ENCODE data around the gene DCST2.
A peak's percentile ranks its signal among the peaks of the same experiment; 100 is the strongest.

DCST2 gene

GRCh38 chr1:155061381-155062150 lies 28.0 kb upstream of the DCST2 start:
- Histone ChIP-seq H3K27me3 (ENCODE audit: control insufficient read depth, insufficient read depth, low read length) (no peaks in the 10 kb centered on the region), H3K9me3 (ENCODE audit: control insufficient read depth, low read length) (no peaks in the 10 kb centered on the region), H3K4me1 (peaks cover 8% of the 10 kb centered on the region), H3K79me2 (no peaks in the 10 kb centered on the region), H2AFZ (no peak overlapping the region), H3K4me2 (ENCODE audit: low read length) (peak overlapping the region; percentile 61), H3K4me3 (ENCODE audit: low read depth, low read length) (no peak overlapping the region), H3K27ac (no peak overlapping the region), H3K36me3 (ENCODE audit: control insufficient read depth, insufficient read depth, low read length) (no peaks in the 10 kb centered on the region), H3K9ac (no peak overlapping the region)
- peak; percentile 92 for TF ChIP-seq CTCF (IDR thresholded peaks at IDR 0.05)

GRCh38 chr1:155060736-155061135 lies 27.2 kb upstream of the DCST2 start:
- Histone ChIP-seq H3K27ac (no peak overlapping the region), H3K36me3 (ENCODE audit: control insufficient read depth, insufficient read depth, low read length) (no peaks in the 10 kb centered on the region), H3K4me2 (ENCODE audit: low read length) (no peak overlapping the region), H3K27me3 (ENCODE audit: control insufficient read depth, insufficient read depth, low read length) (no peaks in the 10 kb centered on the region), H3K4me1 (peaks cover 8% of the 10 kb centered on the region), H3K4me3 (ENCODE audit: low read depth, low read length) (no peak overlapping the region), H3K9me3 (ENCODE audit: control insufficient read depth, low read length) (no peaks in the 10 kb centered on the region), H3K9ac (no peak overlapping the region), H2AFZ (no peak overlapping the region), H3K79me2 (no peaks in the 10 kb centered on the region)
- TF ChIP-seq CTCF (IDR thresholded peaks at IDR 0.05), result no peak

- Histone ChIP-seq H3K4me1 (peaks cover 2% of the 10 kb centered on the region), H3K27me3 (ENCODE audit: control insufficient read depth, insufficient read depth, low read length) (no peaks in the 10 kb centered on the region), H3K4me3 (ENCODE audit: low read depth, low read length) (no peak overlapping the region), H2AFZ (no peak overlapping the region), H3K79me2 (no peaks in the 10 kb centered on the region), H3K9ac (no peak overlapping the region), H3K9me3 (ENCODE audit: control insufficient read depth, low read length) (no peaks in the 10 kb centered on the region), H3K4me2 (ENCODE audit: low read length) (no peak overlapping the region), H3K36me3 (ENCODE audit: control insufficient read depth, insufficient read depth, low read length) (no peaks in the 10 kb centered on the region), H3K27ac (no peak overlapping the region)
- no peak for TF ChIP-seq CTCF (IDR thresholded peaks at IDR 0.05)
Measured at GRCh38 chr1:155057788-155058211, 24.2 kb upstream of the DCST2 start.

- no peak overlapping the region for H2AFZ ChIP-seq
- H3K27me3 ChIP-seq (ENCODE audit: control insufficient read depth, insufficient read depth, low read length), result no peaks in the 10 kb centered on the region
- no peak overlapping the region for H3K27ac ChIP-seq
- no peaks in the 10 kb centered on the region for H3K79me2 ChIP-seq
- H3K36me3 ChIP-seq (ENCODE audit: control insufficient read depth, insufficient read depth, low read length), result no peaks in the 10 kb centered on the region
- no peak overlapping the region for H3K4me3 ChIP-seq (ENCODE audit: low read depth, low read length)
- no peak overlapping the region for H3K9ac ChIP-seq
- H3K4me1 ChIP-seq, result peaks cover 2% of the 10 kb centered on the region
- H3K4me2 ChIP-seq (ENCODE audit: low read length), result no peak overlapping the region
- TF ChIP-seq CTCF (IDR thresholded peaks at IDR 0.05), result no peak
- H3K9me3 ChIP-seq (ENCODE audit: control insufficient read depth, low read length), result no peaks in the 10 kb centered on the region
Measured at GRCh38 chr1:155057104-155057503, 23.5 kb upstream of the DCST2 start.

Data from parathyroid adenoma (tissue), 2 donors.